Activated CD4-positive, alpha-beta T cell treated with anti-CD3 and anti-CD28 coated beads for 1 hour (primary cell): ENCODE measurements around the gene CLDN6.
A peak's percentile ranks its signal among the peaks of the same experiment; 100 is the strongest.
"Not testable (repeated sequence)": the region's sequence is repeated elsewhere in the genome, so short reads cannot be mapped to it uniquely, and the experiment has no call there.

Experiments
- DNase-seq: peaks from one replicate; pipeline ENCODE4 v3.0.0-alpha.2; 2020

Gene CLDN6

GRCh38 chr16:3017794-3018506 is at the start of gene CLDN6:
TSS of gene CLDN6 (minus strand) at chr16:3018183. CDS start at chr16:3016021, 2,162 bp downstream.
- DNase-seq = no peak

GRCh38 chr16:3066440-3066748 is 48.4 kb upstream of the CLDN6 start:
- DNase-seq = no peak

- no peak for DNase-seq
These were observed 47.9 kb upstream of the CLDN6 start for GRCh38 chr16:3065742-3066439.

GRCh38 chr16:3065069-3065741 is 47.2 kb upstream of the CLDN6 start, which contains the start of gene IL32:
TSS of gene IL32 (plus strand) at chr16:3065640. CDS start at chr16:3065812, 172 bp downstream.
- DNase-seq = no peak

- DNase-seq = no peak
These were observed 45.8 kb upstream of the CLDN6 start for GRCh38 chr16:3063625-3064386.

- no peak for DNase-seq
These were observed 44.6 kb upstream of the CLDN6 start for GRCh38 chr16:3062553-3062952.

GRCh38 chr16:3060339-3061127 is 42.5 kb upstream of the CLDN6 start:
- DNase-seq = no peak

- no peak for DNase-seq
These were observed 41.8 kb upstream of the CLDN6 start for GRCh38 chr16:3059723-3060242.

- DNase-seq = peak; percentile 83
These were observed 41.2 kb upstream of the CLDN6 start for GRCh38 chr16:3059041-3059722.

- DNase-seq = no peak
These were observed 40.4 kb upstream of the CLDN6 start for GRCh38 chr16:3058139-3059030.

GRCh38 chr16:3057181-3058138 is 39.5 kb upstream of the CLDN6 start:
- no peak for DNase-seq

- no peak for DNase-seq
These were observed 38.6 kb upstream of the CLDN6 start for GRCh38 chr16:3056336-3057180.

- not testable (repeated sequence) for DNase-seq
These were observed 37.7 kb upstream of the CLDN6 start for GRCh38 chr16:3055734-3056115.

- DNase-seq = no peak
These were observed 37.2 kb upstream of the CLDN6 start for GRCh38 chr16:3054965-3055733.

GRCh38 chr16:3053330-3053710 is 35.3 kb upstream of the CLDN6 start:
- not testable (repeated sequence) for DNase-seq

GRCh38 chr16:3052571-3053329 is 34.8 kb upstream of the CLDN6 start:
- DNase-seq = not testable (repeated sequence)

GRCh38 chr16:3051494-3051893 is 33.5 kb upstream of the CLDN6 start:
- no peak for DNase-seq
